GM12878 (cell line): ENCODE measurements around the gene ACAP2. TPM values are rescaled to one million over a fixed set of nuclear protein-coding genes. Genes with fewer than 3 reads are reported as not detected.

Experiments used
- PRDM15 ChIP-seq: fragments of 450-650 bp; formaldehyde crosslinking; IDR thresholded peaks from 2 replicates; pipeline ENCODE4 v1.4.0; 2020; ENCODE audit warnings: mild to moderate bottlenecking, moderate library complexity
- TBL1XR1 ChIP-seq: IDR thresholded peaks from 2 replicates; pipeline ENCODE4 v1.6.1; 2012; ENCODE audit warnings: low read depth, low read length, improper control_type of control experiment
- ZNF592 ChIP-seq: fragments of 450-650 bp; IDR thresholded peaks from 2 replicates; pipeline ENCODE4 v1.6.1; 2017; ENCODE audit warnings: mild to moderate bottlenecking, moderate library complexity
- polyA plus RNA-seq, 11 experiments: library from polyadenylated mRNA; depleted of rRNA in 4 of 11; unstranded in 6 of 11; stranded (reverse) in 5 of 11; fragments of >200 nt; fragmentation: Nextera tagmentation in 4 of 11; fragmentation: Illumina TruSeq in 1 of 11; extraction: Ambion mirVana in 4 of 11; extraction: Trizol in 1 of 11; gene quantifications; 1 replicate in 1 of 11; 2 replicates in 10 of 11; pipeline versions ENCODE4 v1.2.1 to v1.2.3, GENCODE V29; 2011 to 2016; ENCODE audit warnings: inconsistent platforms in 2 of 11, missing spikeins in 2 of 11, low read depth in 1 of 11
- total RNA-seq, 4 experiments: library from RNA; depleted of rRNA in 3 of 4; stranded (reverse); fragments of >200 nt in 3 of 4; fragmentation: Illumina TruSeq in 1 of 4; extraction: Trizol in 1 of 4; gene quantifications; 2 replicates each; pipeline versions ENCODE4 v1.2.1 to v1.2.3, GENCODE V29; 2013 to 2021

The ACAP2 gene
- total and polyA plus RNA-seq, 10 of the 15 experiments (the other 5 are each of a cell fraction or from before 2014, with no cell fraction given), result 7.1 to 53.8 (median 35.7) TPM

- TF ChIP-seq PRDM15 (no peak), ZNF592 (no peak), TBL1XR1 (no peak)
- TF ChIP-seq, all 136 proteins: peak for 0
Measured at GRCh38 chr3:195265363-195265976, 177.3 kb downstream of the ACAP2 start (continued).
